Type B pancreatic cell (in vitro differentiated cells): ENCODE results near the gene PARN. TPM values are rescaled to one million over a fixed set of nuclear protein-coding genes. Genes with fewer than 3 reads are reported as not detected.
A peak's percentile ranks its signal among the peaks of the same experiment; 100 is the strongest.

Experiments used
- DNase-seq: peaks from one replicate; pipeline ENCODE4 v3.0.0; 2021; ENCODE audit warnings: mixed read lengths; ENCODE audit not compliant: unreplicated experiment; ENCODE audit errors: extremely low spot score
- H3K27ac Mint-ChIP-seq: 2 replicates; pipeline ENCODE4 v1.8.0; 2021; ENCODE audit warnings: mild to moderate bottlenecking, mixed read lengths
- H3K27me3 Mint-ChIP-seq: 2 replicates; pipeline ENCODE4 v1.8.0; 2021; ENCODE audit warnings: mixed read lengths
- H3K36me3 Mint-ChIP-seq: 2 replicates; pipeline ENCODE4 v1.8.0; 2021; ENCODE audit warnings: mixed read lengths
- H3K4me1 Mint-ChIP-seq: one replicate; pipeline ENCODE4 v1.8.0; 2021; ENCODE audit warnings: mixed read lengths; ENCODE audit not compliant: unreplicated experiment
- H3K4me3 Mint-ChIP-seq: 2 replicates; pipeline ENCODE4 v1.8.0; 2021; ENCODE audit warnings: mild to moderate bottlenecking, mixed read lengths
- H3K9me3 Mint-ChIP-seq: 2 replicates; pipeline ENCODE4 v1.8.0; 2021; ENCODE audit warnings: mixed read lengths
- CTCF ChIP-seq: fragments of 200-600 bp; sonication (generic); conservative IDR thresholded peaks from 2 replicates; pipeline ENCODE4 v1.5.0; 2021; ENCODE audit warnings: antibody characterized with exemption, mild to moderate bottlenecking
- long read RNA-seq: library from polyadenylated mRNA; unstranded; transcript quantifications from one replicate; pipeline ENCODE4 v2.0.0, GENCODE V29; 2020
- total RNA-seq: library from RNA; stranded (reverse); gene quantifications from 2 replicates; pipeline ENCODE4 v1.2.1, GENCODE V29; 2021; ENCODE audit warnings: low replicate concordance

PARN gene
- 26.1 and 29.2 TPM in 2 replicates for total RNA-seq
- long read RNA-seq, transcript PARN-203 (24 exons, 3,078 nt): major isoform, 55 of 123 reads
- long read RNA-seq, partial matches to known transcripts: 27 of 123 reads
- long read RNA-seq, other reads (novel, unspliced or antisense): 38 of 123 reads

GRCh38 chr16:14629919-14630619 is at the start of gene PARN:
Gene PARN, minus strand, starts transcription at chr16:14630260. Its CDS starts 135 bp downstream, at chr16:14630125.
- H3K9me3 Mint-ChIP-seq: peaks cover 5% of the 10 kb centered on the region
- no peaks in the 10 kb centered on the region for H3K27me3 Mint-ChIP-seq
- TF ChIP-seq CTCF: no peak

GRCh38 chr16:14678748-14679497 is 48.9 kb upstream of the PARN start:
- H3K4me3 Mint-ChIP-seq: no peak overlapping the region
- peaks cover 3% of the 10 kb centered on the region for H3K27me3 Mint-ChIP-seq
- no peak for TF ChIP-seq CTCF
- H3K27ac Mint-ChIP-seq: no peak overlapping the region
- H3K9me3 Mint-ChIP-seq: peaks cover 4% of the 10 kb centered on the region
- H3K4me1 Mint-ChIP-seq: no peaks in the 10 kb centered on the region
- DNase-seq: no peak
- no peaks in the 10 kb centered on the region for H3K36me3 Mint-ChIP-seq

More at GRCh38 chr16:14629919-14630619, at the start of gene PARN:
- DNase-seq: peak; percentile 98
- peaks cover 6% of the 10 kb centered on the region for H3K36me3 Mint-ChIP-seq
- peaks cover 27% of the 10 kb centered on the region for H3K4me1 Mint-ChIP-seq
- peak within 1 kb of the TSS; percentile 97 for H3K27ac Mint-ChIP-seq
- peak within 1 kb of the TSS; percentile 86 for H3K4me3 Mint-ChIP-seq

- H3K27me3 Mint-ChIP-seq: peaks cover 3% of the 10 kb centered on the region
- H3K4me3 Mint-ChIP-seq: no peak overlapping the region
- no peak for DNase-seq
- peaks cover 4% of the 10 kb centered on the region for H3K9me3 Mint-ChIP-seq
- H3K36me3 Mint-ChIP-seq: no peaks in the 10 kb centered on the region
- peaks cover 1% of the 10 kb centered on the region for H3K4me1 Mint-ChIP-seq
- no peak overlapping the region for H3K27ac Mint-ChIP-seq
- no peak for TF ChIP-seq CTCF
Observed at GRCh38 chr16:14677627-14678026, 47.6 kb upstream of the PARN start.

- TF ChIP-seq CTCF: no peak
- Mint-ChIP-seq H3K27ac (no peak overlapping the region), H3K36me3 (no peaks in the 10 kb centered on the region), H3K9me3 (peaks cover 4% of the 10 kb centered on the region), H3K27me3 (peaks cover 3% of the 10 kb centered on the region), H3K4me3 (no peak overlapping the region), H3K4me1 (peaks cover 4% of the 10 kb centered on the region)
- no peak for DNase-seq
Observed at GRCh38 chr16:14676633-14677032, 46.6 kb upstream of the PARN start.

GRCh38 chr16:14672403-14672971 is 42.4 kb upstream of the PARN start:
- no peak overlapping the region for H3K4me3 Mint-ChIP-seq
- H3K9me3 Mint-ChIP-seq: peaks cover 4% of the 10 kb centered on the region
- peaks cover 4% of the 10 kb centered on the region for H3K4me1 Mint-ChIP-seq
- peaks cover 3% of the 10 kb centered on the region for H3K27me3 Mint-ChIP-seq
- no peak for TF ChIP-seq CTCF
- no peak for DNase-seq
- H3K27ac Mint-ChIP-seq: no peak overlapping the region
- peaks cover 3% of the 10 kb centered on the region for H3K36me3 Mint-ChIP-seq
